Middle frontal gyrus (tissue), 1 donor: ENCODE results near the gene EHD1.

Experiments
- DNase-seq: peaks from one replicate; pipeline ENCODE4 v3.0.0-alpha.2; 2015; ENCODE audit warnings: low spot score; ENCODE audit errors: extremely low spot score

The EHD1 gene

DNA sequence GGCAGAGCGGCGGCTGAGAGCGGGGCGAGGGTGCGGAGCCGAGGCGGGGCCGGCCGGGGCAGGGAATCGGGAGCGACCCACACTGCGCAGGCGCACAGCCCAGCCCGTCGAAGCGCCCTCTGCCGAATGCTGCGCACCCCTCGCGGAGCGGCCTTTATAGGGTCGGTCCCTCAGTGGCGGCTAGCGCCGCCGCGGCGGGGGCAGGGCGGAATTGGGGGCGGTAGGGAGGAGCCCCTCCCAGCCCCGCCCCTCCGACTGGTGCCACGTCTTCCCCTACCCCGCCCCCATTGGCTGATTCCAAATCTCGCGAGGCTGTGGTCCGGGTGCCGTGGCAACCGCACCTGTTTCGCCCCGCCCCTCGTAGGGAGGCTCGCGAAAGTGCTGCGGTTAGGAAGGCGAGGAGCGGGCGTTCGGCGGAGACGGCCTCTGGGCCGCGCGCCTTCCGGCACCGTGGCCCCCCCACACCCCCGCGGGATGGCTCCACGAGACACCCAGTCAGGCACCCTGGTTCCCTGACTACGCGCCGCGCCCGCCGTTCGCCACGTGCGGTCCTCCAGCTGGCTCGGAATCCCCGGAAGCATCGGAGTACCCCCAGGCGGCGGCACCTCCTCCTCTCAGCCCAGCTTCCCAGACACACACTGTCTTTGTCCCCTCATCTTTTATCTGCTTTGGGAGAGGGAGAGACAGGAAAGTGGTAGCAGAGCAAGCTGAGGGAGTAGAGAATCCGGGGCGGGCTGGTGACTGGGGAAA, at the start of gene EHD1:
Gene EHD1 (minus strand): TSS at position 128 of the 750 bp plus-strand sequence. CDS start 157 bp downstream, outside the sequence.
- peak; percentile 97 for DNase-seq

DNA sequence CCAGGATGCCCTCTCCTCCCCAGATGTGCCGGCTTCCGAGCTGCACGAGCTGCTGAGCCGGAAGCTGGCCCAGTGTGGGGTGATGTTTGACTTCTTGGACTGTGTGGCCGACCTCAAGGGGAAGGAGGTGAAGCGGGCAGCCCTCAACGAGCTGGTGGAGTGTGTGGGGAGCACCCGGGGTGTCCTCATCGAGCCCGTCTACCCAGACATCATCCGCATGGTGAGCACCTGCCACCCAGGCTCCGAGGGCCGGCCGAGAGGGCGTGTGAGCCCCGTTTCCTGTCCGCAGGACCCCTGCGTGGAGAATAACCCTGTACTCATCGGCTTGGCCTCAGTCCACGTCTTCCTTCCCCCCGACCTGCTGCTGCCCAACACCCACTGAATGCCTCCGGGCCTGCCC, 48.3 kb upstream of the EHD1 start:
- DNase-seq = no peak

DNA sequence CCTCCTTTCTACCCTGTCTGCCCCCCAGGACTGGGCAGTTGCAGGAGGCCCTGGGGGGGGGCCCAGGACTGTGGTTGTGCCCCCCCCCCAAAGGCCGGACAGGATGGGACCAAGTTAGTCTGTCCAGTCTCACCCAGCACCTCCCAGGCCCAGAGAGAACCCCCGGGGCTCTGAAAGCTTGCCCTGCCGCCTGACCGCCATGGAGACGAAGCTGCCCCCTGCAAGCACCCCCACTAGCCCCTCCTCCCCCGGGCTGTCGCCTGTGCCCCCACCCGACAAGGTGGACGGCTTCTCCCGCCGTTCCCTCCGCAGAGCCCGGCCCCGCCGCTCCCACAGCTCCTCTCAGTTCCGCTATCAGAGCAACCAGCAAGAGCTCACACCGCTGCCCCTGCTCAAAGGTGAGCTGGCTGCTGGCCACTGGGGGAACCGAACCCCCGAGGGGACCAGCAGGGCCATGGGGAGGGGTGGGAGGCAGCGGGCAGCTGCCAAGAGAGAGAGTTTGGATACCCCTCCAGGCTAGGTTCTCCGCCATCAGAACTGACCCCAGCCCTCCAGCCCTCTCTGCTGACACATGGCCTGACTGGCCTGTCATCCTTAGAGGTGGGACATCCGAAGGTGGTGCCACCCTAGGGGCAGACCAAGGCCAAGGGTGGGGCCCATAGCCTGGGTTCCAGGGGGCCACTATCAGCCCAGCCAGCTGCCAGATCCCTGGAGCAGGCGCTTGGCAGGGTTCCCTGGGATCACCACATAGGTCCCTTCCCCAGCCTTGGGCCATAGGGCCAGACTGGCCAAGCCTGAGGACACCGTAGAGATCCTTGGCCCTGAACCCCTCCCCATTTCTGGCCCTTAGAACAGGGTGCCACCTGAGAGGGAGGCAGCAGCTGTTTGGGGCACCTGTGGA, 47.4 kb upstream of the EHD1 start:
- DNase-seq = no peak

GRCh38 chr11:64924910-64925284, 46.5 kb upstream of the EHD1 start:
- no peak for DNase-seq

DNA sequence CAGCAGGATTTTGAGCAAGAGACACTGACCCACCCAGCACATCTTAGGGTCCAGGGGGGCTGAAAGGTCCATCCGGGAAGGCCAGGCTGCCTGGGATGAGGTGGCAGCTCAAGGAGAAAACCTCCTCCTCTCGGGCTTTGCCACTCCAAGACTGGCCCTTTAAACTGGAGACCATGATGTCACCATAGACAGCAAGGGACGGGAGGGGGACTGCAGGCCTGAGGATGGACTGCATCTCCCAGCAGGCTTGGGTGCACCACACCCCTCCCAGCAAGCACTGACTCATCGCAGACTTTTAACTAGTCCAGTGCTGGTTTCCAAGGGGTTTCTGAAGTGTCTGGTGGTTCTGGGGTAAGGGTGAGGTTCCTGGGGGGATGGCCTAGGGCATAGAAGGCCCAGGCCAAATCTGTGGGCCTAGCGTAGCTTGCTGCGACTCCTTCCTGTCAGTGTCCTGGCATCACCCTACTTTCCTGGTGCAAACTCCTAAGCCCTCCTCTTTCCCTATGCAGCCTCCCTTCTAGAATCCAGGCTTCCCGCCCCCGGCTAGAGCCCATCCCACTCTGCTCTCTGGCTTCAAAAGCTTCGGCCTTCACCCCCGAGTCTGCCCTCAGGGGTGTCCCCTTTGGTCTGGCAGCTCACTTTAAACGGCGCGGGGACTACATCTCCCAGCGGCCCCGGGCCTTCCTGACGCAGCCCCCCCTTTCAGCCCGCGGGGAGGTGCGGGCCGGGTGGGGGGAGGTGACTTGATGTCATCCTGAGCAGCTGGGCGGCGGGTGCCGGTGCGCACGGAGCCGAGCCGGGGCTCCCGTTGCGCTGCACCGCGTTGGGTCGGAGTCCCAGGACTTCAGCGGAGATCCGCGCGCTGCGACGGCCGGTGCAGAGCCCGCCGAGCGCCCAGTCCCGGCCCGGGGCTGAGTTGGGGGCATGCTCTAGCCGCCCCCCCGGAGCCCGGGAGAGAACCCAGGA, 45.8 kb upstream of the EHD1 start, which contains the start of gene PPP2R5B:
Gene PPP2R5B (plus strand): TSS at position 746 of the 966 bp plus-strand sequence. CDS start 1,046 bp downstream, outside the sequence.
- peak; percentile 90 for DNase-seq

GRCh38 chr11:64923151-64923661, 44.8 kb upstream of the EHD1 start:
- DNase-seq = no peak

GRCh38 chr11:64921384-64921783, 43.0 kb upstream of the EHD1 start:
- DNase-seq = no peak

DNA sequence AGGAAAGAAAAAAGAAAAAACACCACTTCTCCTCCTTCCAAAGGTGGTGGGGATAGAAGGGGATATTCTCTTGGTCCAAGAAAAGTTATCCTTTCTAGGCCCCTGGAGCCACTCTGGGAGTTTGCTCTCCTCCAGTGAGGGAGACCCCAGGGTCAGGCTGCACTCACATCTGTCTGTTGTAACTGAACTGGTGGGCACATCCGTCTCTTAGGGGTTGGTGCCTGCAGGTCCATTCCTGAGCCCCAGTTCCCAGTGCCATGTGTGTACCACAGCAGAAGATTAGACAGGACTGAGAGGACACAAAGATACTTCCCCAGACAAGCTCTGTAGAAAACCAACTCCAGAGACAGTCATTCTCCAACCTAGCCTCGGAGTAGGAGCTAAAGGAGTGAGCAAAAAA, 41.7 kb upstream of the EHD1 start:
- no peak for DNase-seq

- no peak for DNase-seq
Observed at GRCh38 chr11:64919627-64920026, 41.2 kb upstream of the EHD1 start.

DNA sequence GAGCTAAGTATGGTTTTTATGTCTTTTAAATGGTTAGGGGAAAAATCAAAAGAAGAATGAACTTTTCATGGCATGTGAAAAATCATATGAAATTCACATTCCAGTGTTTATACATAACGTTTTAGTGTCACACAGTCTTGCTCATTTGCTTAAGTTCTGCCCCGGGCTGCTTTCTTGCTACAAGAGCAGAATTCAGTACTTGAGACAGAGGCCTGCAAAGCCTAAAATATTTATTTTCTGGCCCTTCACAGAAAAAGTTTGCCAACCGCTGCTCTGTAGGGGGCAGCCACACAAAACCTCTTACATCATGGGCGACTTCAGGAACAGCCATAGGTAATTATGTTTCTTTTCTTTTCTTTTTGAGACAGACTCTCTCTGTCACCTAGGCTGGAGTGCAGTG, 39.6 kb upstream of the EHD1 start:
- DNase-seq = no peak

GRCh38 chr11:64917663-64917995, 39.2 kb upstream of the EHD1 start:
- DNase-seq = no peak

DNA sequence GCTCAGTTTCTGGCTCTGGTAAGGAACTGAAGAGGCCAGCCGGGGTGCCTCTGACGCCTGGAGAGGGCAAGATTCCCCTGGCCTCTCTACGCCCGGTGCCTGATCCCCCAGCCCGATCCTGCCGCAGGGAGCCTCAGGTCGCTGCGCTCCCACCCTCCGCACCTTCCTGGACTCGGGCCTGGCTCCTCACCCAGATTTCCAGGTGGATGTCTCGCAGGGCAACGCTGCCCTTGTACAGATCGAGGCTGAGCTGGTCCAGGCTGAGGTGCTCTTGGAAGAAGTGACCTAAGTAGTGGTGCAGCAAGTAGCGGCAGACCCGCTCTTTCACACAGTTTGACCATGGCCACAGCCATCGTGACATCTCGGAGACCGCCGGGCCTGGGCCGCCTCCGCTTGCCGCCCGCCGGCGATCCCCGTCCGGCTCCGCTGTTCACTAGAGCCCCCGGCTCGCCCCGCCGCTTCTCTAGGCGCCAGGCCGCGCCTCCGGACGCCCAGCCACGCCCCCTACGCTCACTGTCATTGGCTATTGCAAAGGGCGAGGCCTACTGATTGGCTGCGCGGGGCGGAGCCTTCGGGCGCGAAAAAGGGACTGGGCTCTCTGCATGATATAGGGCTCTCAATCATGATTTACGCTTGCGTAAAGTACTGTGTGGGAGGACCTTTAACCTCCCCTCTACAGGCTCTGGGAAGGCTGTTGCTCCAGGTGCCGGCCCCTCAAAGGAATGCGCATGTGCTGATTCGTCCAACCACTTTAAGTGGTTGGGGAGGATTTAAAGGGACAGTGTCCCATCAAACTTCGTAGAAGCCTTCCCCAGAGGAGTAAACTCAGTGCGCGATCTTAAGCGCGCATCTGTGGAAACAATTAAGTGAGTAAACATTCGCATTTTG, 38.6 kb upstream of the EHD1 start, which contains the start of gene ATG2A:
Gene ATG2A (minus strand): TSS at position 435 of the 888 bp plus-strand sequence. CDS start 74 bp downstream, at position 361.
- DNase-seq = peak; percentile 96

- DNase-seq = no peak
Observed at GRCh38 chr11:64916040-64916774, 37.8 kb upstream of the EHD1 start.

GRCh38 chr11:64915376-64915887, 37.0 kb upstream of the EHD1 start:
- no peak for DNase-seq

GRCh38 chr11:64914123-64914522, 35.7 kb upstream of the EHD1 start:
- DNase-seq = no peak

DNA sequence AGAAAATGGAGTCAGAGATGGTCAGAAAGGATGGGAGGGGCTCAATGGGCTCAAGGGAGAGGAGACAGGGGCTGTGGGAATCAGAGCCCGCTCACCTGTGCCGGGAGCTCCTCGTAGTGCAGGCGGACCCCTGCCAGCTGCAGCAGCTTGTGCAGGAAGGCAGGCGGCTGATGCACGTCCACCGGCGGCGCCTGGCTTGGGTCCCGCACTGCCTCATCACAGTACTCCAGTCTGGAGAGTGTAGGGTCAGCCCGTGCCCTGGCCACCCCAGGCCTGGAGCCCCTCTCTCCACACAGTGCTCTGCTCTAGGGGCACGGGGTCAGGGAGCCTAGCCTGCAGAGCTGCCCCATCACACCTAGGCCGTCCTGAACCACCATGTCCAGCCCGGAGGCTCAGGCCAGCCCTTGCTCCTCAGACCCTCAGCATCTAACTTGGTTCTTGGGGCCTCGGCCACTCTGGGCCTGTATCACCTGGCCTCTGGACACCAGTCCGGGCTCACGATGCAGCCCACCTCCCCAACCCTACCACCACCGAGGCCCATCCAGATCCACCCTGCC, 34.8 kb upstream of the EHD1 start:
- DNase-seq = no peak

DNA sequence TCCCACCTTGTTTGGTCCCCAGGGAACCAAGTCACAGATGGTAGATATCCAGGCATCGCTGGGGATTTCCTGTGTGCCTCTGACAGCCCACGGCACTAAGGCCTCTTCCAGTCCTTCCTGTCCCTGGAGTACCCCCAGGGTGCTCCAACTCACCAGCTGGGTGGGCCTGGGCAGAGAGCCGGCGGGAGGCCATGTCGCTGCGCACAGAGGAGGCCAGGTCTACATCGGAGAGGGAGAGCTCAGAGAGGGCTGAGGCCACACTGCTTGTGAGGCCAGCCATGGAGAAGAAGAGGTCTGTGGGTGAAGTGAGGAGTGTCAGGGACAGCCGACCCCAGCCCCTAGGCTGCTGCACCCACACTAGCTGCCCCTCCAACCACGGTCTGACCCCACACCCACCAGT, 33.3 kb upstream of the EHD1 start:
- DNase-seq = no peak

DNA sequence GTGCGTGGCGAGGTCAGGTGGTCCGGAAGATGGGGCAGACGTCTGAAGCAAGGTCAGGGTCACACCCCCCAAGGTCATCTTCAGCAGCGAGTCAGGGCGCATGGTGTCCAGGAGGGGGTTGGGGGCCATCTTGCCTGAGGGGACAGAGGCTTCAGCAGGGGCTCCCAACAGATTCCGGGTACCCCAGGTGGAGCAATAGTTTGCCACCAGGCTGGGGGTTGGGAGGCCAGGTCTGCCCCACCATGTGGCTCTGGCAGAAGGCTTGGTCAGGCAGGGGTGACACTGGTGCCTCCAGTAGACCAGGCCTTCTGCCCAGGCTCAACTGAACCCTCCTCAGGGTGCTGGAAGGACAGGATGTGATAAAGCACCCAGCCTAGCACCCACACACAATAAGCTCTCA, 32.7 kb upstream of the EHD1 start:
- no peak for DNase-seq
